Stimulated activated CD4-positive, alpha-beta T cell treated with anti-CD3 and anti-CD28 coated beads, Interleukin-2, amount 100 ng/mL, for 24 hours (primary cell): ENCODE measurements around the gene DCBLD2.

Source experiments
- DNase-seq, 2 donors: peaks; one replicate each; pipeline ENCODE4 v3.0.0-alpha.2; 2020

DCBLD2 gene

DNA sequence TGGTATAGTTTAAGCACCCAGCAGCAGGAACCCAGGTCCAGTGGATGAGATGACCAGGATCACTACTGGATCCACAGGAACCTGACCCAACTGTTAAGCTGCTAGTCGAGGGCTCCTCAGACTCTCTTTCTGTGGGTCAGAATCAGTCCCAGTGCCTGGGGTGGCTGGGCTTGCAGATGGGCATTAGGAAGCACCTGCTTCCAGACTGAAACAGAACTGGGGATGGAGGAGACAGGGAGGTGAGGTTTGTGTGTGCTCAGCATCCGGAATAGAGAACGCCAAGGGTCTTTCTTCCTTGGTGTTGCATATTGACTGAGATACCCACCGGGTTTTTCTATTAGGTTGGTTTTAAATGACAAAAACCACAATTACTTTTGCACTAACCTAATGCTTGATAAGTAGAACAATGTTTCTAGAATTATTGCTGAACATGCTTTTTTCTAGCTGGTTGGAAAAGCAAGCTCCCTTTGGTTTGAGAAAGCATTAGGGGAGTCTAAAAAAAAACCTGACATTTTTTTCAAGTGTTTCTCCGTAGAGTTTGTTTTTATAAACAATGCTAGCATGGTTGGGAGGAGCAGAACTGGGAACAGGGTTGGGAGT lies 137.6 kb downstream of the DCBLD2 start:
- no peak for DNase-seq

DNA sequence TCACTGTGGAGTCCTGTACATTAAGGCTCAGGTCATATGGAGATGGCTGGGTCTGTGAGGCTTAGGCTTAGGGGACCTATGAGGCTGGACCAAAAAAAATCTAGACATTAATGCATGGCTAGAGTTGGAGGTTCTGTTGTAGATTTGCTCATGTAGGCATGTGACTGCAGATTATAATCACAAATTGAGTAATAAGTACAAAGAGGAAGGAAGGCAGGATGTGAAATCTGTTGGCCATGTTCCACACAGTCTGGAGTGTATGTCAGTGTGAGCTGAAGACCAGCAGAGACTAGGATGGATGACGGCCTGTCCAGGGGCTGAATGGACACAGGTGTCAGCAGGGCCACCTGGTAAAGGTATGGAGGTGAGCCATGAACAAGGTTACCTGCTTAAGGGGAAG lies 138.4 kb downstream of the DCBLD2 start, which contains the start of gene ST3GAL6:
Gene ST3GAL6, plus strand, starts transcription at position 265 of the 400 bp plus-strand sequence. CDS start 5,101 bp downstream, outside the sequence.
- no peak for DNase-seq

DNA sequence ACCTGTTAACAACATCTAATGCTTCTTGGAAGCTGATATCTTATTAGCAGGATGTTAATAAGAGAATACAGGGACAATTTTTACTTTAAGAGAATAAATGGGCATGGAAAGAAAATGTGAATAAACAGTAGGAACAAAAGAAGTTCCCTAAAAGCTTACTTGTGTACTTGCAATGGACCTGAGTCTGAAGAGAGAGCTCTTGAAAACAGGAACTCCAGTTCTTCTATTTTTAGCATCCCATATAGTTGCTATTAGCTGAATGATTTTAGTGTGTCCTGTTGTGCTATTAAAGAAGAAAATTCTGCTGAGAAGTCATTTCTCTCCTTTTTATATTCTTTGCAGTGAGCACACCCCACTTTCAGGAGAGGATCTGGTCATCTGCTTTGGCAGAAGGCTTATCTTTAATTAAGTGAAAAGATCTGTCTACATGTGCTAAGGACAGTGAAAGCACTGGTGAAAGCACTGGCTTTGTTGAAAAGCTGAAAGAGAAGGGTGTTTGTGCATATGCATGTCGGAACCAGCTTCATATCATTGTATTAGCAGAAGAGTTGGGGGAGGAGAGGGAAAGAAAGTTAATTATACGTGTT lies 139.8 kb downstream of the DCBLD2 start:
- no peak for DNase-seq

DNA sequence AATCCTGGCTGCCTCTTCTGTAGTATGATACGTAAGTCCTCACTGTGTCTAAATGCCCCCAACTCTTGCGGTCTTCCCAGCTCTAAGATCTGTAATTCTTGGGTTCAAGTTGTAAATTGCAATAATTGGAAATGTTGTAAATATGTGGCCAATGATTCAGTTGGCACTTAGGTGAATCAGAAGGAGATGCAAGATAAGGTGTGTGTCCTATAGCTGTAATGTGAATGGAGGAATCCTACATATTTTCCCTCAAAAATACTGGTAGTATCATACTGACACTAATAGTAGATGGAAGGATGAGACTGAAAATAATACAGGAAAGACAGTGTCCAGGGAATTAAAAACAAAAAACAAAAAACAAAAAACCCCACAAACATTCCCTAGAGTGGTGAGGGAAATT lies 141.9 kb downstream of the DCBLD2 start:
- no peak for DNase-seq

DNA sequence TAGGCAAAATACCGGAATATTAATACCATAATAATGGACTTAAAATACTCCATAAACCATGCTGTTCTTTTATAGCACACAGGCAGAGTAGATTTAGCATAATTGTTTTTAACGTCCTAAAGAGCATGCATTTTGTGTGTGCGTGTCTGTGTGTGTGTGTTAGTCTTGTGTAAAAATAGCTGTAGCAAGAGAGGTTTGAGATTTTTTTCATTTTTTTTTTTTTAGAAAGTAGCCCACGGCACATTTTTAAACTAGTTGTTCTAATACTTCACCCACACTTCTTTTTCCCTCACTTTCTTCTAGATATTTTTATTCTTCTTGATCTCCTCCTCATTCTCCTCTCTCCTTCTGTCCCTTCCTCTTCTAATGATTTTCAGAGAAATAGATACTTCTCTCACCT lies 145.9 kb downstream of the DCBLD2 start:
- DNase-seq: no peak

DNA sequence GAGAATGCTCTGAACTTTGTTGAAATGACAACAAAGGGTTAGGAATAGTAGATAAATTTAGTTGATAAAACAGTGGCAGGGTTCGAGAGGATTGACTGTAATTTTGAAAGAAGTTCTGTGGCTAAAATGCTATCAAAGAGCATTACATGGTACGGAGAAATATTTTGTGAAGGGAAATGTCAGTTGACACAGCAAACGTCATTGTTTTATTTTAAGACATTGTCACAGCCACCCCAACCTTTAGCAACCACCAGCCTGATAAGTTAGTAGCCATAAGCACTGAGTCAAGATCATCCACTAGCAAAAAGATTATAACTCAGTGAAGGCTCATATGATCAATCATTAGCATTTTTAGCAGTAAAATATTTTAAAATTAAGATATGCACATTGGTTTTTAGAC lies 147.0 kb downstream of the DCBLD2 start:
- no peak for DNase-seq

DNA sequence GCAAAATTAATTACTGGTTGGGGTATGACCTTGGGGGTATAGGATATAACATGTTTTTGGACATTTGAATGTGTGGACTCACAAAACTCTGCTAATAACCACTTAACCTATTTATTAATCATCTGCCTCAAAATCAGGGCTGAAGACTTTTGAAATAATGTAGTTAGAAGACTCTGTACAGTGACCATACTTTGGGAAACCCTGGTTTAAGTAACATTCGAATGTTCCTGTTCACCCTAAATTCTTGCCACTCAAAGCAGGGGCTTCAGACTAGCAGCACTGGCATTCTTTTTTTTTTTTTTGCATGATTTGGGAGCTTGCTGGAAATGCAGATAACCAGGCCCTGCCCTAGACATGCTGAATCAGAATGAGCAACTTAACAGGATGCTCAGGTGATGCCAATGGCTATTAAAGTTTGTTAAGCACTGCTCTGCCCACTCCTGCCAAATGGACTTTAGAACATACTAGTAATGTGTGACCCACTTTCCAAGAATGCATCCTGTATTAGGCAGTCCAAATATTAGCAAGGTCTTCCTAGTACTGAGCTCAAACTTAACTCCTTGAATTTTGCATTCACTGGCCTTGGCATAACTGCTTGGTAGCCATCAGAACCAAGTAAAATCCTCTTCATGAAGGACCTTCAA lies 151.1 kb downstream of the DCBLD2 start:
- no peak for DNase-seq

DNA sequence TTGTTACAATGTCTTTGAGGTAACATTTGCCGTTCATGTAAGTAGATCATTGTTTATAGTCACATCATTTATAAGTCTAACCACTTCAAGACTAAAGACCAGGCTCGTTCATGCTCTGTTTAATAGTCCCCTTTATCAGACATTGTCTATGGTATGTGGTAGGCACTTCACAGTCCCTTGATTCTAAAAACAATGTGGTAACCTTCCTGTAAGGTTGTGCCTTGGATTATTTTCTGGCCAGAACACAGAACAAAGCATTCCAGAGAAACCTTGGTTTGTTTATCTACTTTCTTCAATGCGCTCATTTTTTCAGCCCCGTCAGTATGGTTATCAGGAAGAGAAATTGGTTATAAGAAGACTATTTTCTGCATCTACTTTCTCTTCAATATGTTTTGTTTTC lies 154.6 kb downstream of the DCBLD2 start:
- no peak for DNase-seq

DNA sequence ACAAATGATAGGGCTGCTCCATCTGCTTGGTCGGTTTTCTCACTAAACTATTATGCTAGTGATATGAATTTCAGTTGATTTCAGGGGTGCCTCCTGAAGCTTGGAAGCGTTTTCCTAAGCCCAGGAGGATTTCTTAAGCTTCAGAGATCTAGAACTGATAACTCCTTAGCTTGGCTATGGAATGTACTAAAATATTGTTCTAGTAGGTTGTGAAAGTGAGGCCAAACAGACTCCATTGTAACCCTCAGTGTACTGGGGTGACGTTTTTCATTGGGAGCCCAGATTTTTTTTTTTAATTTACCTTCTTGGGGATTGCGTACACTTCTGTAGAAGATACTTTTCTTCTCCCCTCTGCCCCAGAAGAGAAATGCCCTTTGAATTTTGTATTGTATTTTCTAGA lies 155.4 kb downstream of the DCBLD2 start:
- no peak for DNase-seq
